Vagina (tissue), 2 donors: ENCODE measurements around the gene RNASE8. TPM values are rescaled to one million over a fixed set of nuclear protein-coding genes. Genes with fewer than 3 reads are reported as not detected.

Experiments used
- DNase-seq, 2 donors: peaks; one replicate each; pipeline ENCODE4 v3.0.0-alpha.2; 2017; ENCODE audit errors: extremely low spot score in 2 of 2
- H3K27ac ChIP-seq: fragments of 200-600 bp; sonication (generic); one replicate; pipeline ENCODE4 v1.5.1; 2019
- H3K27me3 ChIP-seq: fragments of 200-600 bp; sonication (generic); one replicate; pipeline ENCODE4 v1.5.1; 2019
- H3K36me3 ChIP-seq, 2 donors: fragments of 200-600 bp; sonication (generic); one replicate each; pipeline ENCODE4 v1.5.1; 2017 to 2019
- H3K4me1 ChIP-seq: fragments of 200-600 bp; sonication (generic); one replicate; pipeline ENCODE4 v1.5.1; 2019
- H3K4me3 ChIP-seq, 2 donors: fragments of 200-600 bp; sonication (generic); 1 replicate in 1 of 2; 2 replicates in 1 of 2; pipeline ENCODE4 v1.5.1; 2016 to 2019
- H3K9me3 ChIP-seq: fragments of 200-600 bp; sonication (generic); one replicate; pipeline ENCODE4 v1.5.1; 2019
- CTCF ChIP-seq, 3 experiments: fragments of 450-650 bp in 2 of 3; fragments of 200-600 bp in 1 of 3; sonication (generic) in 1 of 3; IDR thresholded peaks; one replicate each; pipeline ENCODE4 v1.5.1; 2017 to 2019; ENCODE audit warnings: antibody characterized with exemption in 3 of 3, mild to moderate bottlenecking in 2 of 3, moderate library complexity in 2 of 3
- POLR2A ChIP-seq, 2 donors: fragments of 450-650 bp; IDR thresholded peaks; one replicate each; pipeline ENCODE4 v1.6.1; 2017; ENCODE audit warnings: antibody characterized with exemption in 2 of 2, mild to moderate bottlenecking in 2 of 2, moderate library complexity in 2 of 2
- POLR2AphosphoS5 ChIP-seq, 2 donors: sonication (generic); formaldehyde crosslinking; IDR thresholded peaks; one replicate each; pipeline ENCODE4 v1.9.0; 2017; ENCODE audit warnings: antibody characterized with exemption in 2 of 2, mild to moderate bottlenecking in 2 of 2, low read depth in 1 of 2; ENCODE audit not compliant: insufficient read depth in 1 of 2
- intact Hi-C: fragments of 100-400 bp; cut with DNase I; formaldehyde crosslinking; loops from one replicate; pipeline ENCODE4 v1.15.1; 2023
- total RNA-seq: library from RNA; depleted of rRNA; stranded (reverse); fragments of >200 nt; gene quantifications from one replicate; pipeline ENCODE4 v1.2.3, GENCODE V29; 2016

Gene RNASE8
- total RNA-seq, 1 donor from 2014 or later, result not detected

GRCh38 chr14:21103411-21103709, 45.7 kb downstream of the RNASE8 start:
- no peak for TF ChIP-seq POLR2AphosphoS5 (IDR thresholded peaks at IDR 0.05; ENCODE audit: insufficient read depth in 1 of 2, low read depth in 1 of 2)
- TF ChIP-seq POLR2A (IDR thresholded peaks at IDR 0.05), result no peak
- no peak for TF ChIP-seq CTCF (IDR thresholded peaks at IDR 0.05)
- DNase-seq, result no peak
- intact Hi-C loops, result loop anchor here (5.0 kb wide), 1 partner anchor 76 kb away; the partner anchor contains the start of gene NDRG2

GRCh38 chr14:21103710-21104447, 46.3 kb downstream of the RNASE8 start:
- DNase-seq, result peak in 1 of 2 donors; percentile 97
- no peaks in the 10 kb centered on the region for H3K9me3 ChIP-seq
- no peaks in the 10 kb centered on the region for H3K36me3 ChIP-seq
- H3K27me3 ChIP-seq, result no peaks in the 10 kb centered on the region
- TF ChIP-seq CTCF (IDR thresholded peaks at IDR 0.05) (peak; percentile 18 to 86 (median 47)), POLR2A (IDR thresholded peaks at IDR 0.05) (peak; percentile 17 to 85), POLR2AphosphoS5 (IDR thresholded peaks at IDR 0.05; ENCODE audit: insufficient read depth in 1 of 2, low read depth in 1 of 2) (peak; percentile 94 to 99)
- H3K27ac ChIP-seq, result peak overlapping the region; percentile 99
- peaks cover 57% of the 10 kb centered on the region for H3K4me1 ChIP-seq
- intact Hi-C loops, result loop anchor here (1.0 to 5.0 kb wide), 2 partner anchors 35 to 77 kb away; partner anchors contain the start of gene NDRG2
- peak overlapping the region; percentile 67 to 72 for H3K4me3 ChIP-seq

More at GRCh38 chr14:21103411-21103709, 45.7 kb downstream of the RNASE8 start:
- Histone ChIP-seq H3K4me3 (peak overlapping the region; percentile 67 to 72), H3K4me1 (peaks cover 58% of the 10 kb centered on the region), H3K27me3 (no peaks in the 10 kb centered on the region), H3K27ac (peak overlapping the region; percentile 99), H3K9me3 (no peaks in the 10 kb centered on the region), H3K36me3 (no peaks in the 10 kb centered on the region)

GRCh38 chr14:21104448-21105060, 46.9 kb downstream of the RNASE8 start:
- peak overlapping the region; percentile 99 for H3K27ac ChIP-seq
- H3K9me3 ChIP-seq, result no peaks in the 10 kb centered on the region
- peaks cover 50% of the 10 kb centered on the region for H3K4me1 ChIP-seq
- H3K36me3 ChIP-seq, result no peaks in the 10 kb centered on the region
- peak overlapping the region; percentile 67 to 72 for H3K4me3 ChIP-seq
- DNase-seq, result no peak
- H3K27me3 ChIP-seq, result no peaks in the 10 kb centered on the region
- intact Hi-C loops, result loop anchor here (1.0 to 5.0 kb wide), 2 partner anchors 35 to 77 kb away; partner anchors contain the start of gene NDRG2
- TF ChIP-seq POLR2AphosphoS5 (IDR thresholded peaks at IDR 0.05; ENCODE audit: insufficient read depth in 1 of 2, low read depth in 1 of 2) (no peak), CTCF (IDR thresholded peaks at IDR 0.05) (peak; percentile 80 to 97 (median 90)), POLR2A (IDR thresholded peaks at IDR 0.05) (no peak)

- intact Hi-C loops, result no loop called here
- no peaks in the 10 kb centered on the region for H3K36me3 ChIP-seq
- no peak for TF ChIP-seq POLR2AphosphoS5 (IDR thresholded peaks at IDR 0.05; ENCODE audit: insufficient read depth in 1 of 2, low read depth in 1 of 2)
- no peak for TF ChIP-seq POLR2A (IDR thresholded peaks at IDR 0.05)
- no peak for TF ChIP-seq CTCF (IDR thresholded peaks at IDR 0.05)
- DNase-seq, result no peak
- no peaks in the 10 kb centered on the region for H3K9me3 ChIP-seq
- peak overlapping the region; percentile 99 for H3K27ac ChIP-seq
- peaks cover 45% of the 10 kb centered on the region for H3K4me1 ChIP-seq
- no peaks in the 10 kb centered on the region for H3K27me3 ChIP-seq
- H3K4me3 ChIP-seq, result no peak overlapping the region
Measured at GRCh38 chr14:21105095-21105494, 47.5 kb downstream of the RNASE8 start.

GRCh38 chr14:21106176-21106497, 48.5 kb downstream of the RNASE8 start:
- TF ChIP-seq POLR2AphosphoS5 (IDR thresholded peaks at IDR 0.05; ENCODE audit: insufficient read depth in 1 of 2, low read depth in 1 of 2) (peak in 1 of 2 donors; percentile 44), POLR2A (IDR thresholded peaks at IDR 0.05) (no peak)

More at GRCh38 chr14:21106176-21106497, 48.5 kb downstream of the RNASE8 start:
- Histone ChIP-seq H3K27ac (peak overlapping the region; percentile 99), H3K27me3 (no peaks in the 10 kb centered on the region), H3K4me3 (no peak overlapping the region), H3K36me3 (no peaks in the 10 kb centered on the region), H3K4me1 (peaks cover 43% of the 10 kb centered on the region), H3K9me3 (no peaks in the 10 kb centered on the region)
- intact Hi-C loops, result no loop called here
- DNase-seq, result no peak
